HG02885 (cell line): ENCODE data around the gene GPR141.

ENCODE experiments used
- ATAC-seq: cut with Tn5 transposase; IDR thresholded peaks from one replicate; pipeline ENCODE4 v1.9.1; 2021; ENCODE audit warnings: mild to moderate bottlenecking; ENCODE audit not compliant: unreplicated experiment, poor library complexity

GPR141 gene

DNA sequence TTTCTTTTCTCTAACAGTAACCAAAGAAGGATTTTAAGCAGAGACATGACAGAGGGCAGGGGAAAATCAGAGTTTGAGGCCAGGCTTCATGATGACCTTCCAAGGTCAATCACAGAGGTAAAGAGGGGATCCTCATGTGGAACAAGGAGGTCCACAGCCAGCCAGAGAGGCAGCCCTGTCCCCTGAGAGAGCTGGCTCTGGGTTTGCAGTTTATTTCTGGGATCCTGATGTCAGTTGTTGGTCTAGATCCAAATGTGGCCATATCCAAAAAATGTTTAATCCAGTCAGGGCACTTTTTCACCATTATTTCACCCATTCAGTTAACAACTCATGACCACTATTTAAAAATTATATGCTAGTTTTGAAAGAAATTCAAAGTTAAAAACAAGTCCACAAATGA, 45.6 kb downstream of the GPR141 start:
- no peak for ATAC-seq

DNA sequence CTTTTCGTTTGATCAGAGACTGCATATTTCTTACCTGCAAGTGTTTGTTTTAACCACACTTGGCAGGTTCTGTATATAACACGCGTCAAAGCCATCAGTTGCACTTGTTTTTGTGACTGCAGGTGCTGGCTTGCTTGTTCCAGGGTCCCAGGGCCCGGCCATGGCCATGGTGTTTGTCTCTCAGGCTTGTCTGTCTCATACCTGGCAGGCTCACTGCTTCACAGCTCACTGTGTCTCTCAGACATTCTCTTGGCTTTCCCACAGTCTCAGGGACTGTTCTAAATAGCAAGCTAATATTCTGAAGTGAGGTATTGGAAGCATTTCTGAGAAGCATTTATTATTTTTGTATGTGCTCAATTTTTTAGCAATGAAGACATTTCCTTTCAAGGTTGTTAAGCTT, 46.9 kb downstream of the GPR141 start:
- no peak for ATAC-seq

DNA sequence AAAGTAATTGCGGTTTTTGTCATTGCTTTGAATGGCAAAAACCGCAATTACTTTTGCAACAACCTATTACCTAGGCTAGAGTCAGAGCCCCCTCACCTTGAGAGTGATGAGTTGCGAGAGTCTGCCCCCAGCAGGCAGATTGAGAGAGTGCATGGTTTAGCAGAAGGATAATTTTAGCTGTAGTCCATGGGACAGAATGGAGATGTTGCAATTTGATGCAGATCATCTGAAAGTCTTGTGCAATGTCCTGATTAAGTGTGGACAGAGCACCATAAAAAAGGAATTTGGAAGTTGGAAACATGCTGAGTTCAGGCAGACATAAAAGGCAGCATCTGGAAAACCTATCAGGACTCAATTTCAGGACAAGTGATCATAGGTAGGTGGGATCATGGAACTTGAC, 48.7 kb downstream of the GPR141 start:
- ATAC-seq: peak; percentile 81

DNA sequence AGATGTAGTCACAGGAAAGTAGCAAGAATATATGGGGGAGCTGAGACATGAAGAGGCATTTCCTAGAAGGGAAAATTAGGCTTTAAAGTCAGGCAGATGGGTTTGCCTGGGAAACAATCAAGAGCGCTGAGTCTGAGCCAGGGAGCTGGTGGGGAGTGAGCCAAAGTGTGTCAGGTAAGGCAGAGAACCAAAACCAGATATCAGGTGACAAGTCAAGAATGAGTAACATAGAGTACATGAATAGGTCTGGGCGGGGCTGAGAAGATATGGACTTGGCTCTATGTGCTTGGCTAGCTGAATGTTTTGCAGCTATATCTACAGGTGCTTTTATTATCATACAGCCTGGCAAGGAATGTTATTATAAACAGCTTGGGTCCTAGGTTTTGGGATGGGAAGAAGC, 49.3 kb downstream of the GPR141 start:
- ATAC-seq: no peak

DNA sequence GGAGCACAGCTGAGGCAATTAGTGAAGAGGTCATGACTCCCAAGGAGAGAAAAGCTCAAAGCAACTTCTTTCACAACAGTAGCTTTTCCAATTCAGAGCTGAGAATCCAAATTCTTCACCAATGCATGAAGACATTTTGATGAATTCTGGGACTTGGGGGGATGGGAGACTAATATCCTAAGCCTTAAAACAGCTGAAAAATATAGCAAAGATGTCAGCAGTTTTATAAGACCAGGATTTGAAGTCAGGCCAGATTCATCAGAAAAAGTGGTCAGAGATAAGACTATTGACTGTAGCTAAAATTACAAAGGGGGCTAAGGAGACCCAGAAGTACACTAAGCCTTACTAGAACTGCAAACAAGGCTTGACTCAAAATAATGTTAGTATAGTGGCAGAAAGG, 51.6 kb downstream of the GPR141 start:
- no peak for ATAC-seq

DNA sequence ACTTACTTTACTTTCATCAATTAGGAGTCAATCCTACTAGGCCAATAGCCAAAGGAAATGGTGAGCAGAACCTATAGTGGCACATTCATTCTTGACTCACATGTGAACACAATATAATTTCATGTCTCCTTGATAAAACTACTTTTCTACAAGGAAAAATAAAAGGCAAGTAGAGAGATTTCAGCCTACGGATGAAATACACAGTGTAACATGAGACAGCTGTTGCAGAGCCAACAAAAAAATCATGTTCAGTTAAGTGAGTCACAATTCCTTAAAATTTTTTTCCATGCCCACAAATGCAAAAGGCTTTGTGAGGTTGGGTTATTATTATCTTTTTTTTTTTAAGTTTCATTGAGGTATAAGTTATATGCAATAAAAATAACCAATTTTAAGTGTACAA, 54.8 kb downstream of the GPR141 start:
- no peak for ATAC-seq

DNA sequence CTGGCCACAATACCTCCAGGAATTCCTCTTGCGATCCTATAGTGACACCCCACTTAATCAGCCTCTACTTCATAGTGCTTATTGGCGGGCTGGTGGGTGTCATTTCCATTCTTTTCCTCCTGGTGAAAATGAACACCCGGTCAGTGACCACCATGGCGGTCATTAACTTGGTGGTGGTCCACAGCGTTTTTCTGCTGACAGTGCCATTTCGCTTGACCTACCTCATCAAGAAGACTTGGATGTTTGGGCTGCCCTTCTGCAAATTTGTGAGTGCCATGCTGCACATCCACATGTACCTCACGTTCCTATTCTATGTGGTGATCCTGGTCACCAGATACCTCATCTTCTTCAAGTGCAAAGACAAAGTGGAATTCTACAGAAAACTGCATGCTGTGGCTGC, 56.8 kb downstream of the GPR141 start:
- ATAC-seq: no peak

DNA sequence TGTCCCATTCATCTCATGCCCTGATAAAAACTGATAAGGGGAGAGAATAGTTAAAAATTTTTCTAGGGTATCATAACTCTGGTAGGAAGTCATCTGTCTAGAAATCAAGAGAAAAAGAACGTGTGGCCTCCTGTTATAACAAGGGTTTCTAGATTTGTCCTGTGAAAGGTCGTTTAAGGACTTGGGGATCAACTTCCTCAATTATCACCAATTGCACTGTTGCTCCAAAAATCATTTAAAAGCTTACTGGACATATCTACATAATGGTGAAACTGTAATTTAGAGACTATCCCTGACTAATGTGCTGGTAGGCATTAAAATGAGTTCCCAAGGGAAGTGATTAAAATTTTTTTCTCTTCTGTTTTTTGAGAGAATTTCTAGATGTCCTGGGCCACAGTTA, 58.2 kb downstream of the GPR141 start:
- ATAC-seq: no peak

DNA sequence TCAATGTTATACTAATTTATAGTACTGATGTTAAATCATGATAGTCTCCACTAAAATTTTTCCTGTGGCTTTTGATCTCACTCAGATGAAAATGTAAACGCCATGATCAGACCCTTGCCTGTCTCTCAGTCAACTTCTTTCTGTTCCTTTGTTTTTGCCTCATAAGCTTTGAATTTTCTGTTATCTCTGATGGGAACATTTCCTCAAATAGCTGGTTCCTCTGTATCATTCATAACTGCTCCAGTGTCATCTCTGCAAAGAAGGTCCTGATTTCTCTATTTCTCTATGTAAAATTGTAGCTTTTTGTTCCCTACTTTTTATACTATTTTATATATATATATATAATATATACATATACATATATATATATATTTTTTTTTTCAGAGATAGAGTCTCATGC, 67.5 kb downstream of the GPR141 start:
- no peak for ATAC-seq

DNA sequence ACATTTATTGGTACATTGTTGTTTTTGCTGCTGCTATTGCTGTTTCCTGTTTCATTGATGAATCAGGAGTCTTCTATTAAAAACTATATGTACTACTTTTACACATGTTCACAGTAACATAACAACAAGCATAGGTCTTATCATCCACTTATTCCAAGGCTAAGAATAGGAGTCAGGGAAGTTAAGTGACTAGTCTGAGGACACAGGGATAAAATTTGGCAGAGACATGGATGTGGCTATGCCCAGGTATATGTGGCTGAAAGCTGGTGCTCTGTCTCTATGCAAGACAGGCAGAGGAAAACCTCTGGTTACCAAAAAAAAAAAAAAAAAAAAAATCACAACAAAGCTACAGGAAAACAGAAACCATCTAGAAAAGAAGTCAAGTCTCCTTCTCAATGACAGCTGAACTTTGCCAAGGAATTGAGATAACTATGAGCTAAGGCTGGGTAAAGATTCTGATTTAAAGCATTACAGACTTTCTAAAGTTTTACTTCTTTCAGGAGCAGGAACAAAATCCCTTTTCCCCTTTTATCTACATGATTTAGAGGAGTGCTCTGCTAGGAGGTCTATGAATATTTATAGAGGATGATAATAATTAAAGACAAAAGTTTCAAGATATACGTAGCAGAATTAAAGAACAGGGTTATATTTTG, 70.0 kb downstream of the GPR141 start:
- no peak for ATAC-seq

DNA sequence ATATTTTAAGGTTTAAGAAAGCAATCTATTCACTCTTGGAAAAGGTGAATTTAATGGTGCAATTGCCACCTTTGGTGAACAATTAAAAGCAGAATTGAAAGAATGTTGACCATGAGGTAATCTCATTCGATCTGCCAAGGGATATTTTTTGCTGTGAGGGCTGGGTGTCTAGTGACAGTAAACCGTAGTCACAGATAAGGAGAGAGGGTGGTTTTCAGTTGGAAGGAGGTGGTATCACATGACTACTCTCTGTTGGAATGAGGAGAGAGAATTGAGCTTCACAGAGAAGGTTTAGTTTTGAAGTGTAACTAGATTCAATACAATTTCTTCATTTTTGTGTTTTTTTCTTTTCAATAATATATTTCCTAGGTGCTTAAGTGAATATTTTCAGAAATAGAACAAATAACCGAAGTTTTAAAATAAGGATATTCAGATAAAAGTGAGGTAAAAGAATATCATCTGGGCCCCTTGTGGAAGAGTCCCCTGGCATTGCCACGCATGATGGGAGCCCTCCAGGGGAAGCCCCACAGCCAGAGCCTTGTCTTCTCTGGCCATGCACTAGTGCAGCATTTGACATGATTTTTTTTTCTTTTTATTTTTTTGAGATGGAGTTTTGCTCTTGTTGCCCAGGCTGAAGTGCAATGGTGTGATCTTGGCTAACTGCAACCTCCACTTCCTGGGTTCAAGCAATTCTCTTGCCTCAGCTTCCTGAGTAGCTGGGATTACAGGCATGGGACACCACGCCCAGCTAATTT, 73.4 kb downstream of the GPR141 start:
- no peak for ATAC-seq

DNA sequence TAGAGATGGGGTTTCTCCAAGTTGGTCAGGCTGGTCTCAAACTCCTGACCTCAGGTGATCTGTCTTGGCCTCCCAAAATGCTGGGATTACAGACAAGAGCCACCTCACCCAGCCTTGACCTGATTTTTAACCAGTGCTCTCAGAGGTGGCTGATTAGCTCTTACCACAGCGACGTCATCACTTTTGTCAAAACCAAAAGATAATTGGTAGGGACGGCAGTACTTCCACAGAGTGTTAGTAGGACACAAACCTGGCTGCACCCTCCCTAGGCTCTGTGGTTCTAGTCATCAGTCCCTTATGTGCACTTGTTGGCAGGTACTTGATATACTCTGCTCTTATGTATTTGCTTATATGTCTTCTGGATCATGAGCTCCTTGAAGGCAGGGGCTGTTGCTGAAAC, 74.0 kb downstream of the GPR141 start:
- no peak for ATAC-seq

DNA sequence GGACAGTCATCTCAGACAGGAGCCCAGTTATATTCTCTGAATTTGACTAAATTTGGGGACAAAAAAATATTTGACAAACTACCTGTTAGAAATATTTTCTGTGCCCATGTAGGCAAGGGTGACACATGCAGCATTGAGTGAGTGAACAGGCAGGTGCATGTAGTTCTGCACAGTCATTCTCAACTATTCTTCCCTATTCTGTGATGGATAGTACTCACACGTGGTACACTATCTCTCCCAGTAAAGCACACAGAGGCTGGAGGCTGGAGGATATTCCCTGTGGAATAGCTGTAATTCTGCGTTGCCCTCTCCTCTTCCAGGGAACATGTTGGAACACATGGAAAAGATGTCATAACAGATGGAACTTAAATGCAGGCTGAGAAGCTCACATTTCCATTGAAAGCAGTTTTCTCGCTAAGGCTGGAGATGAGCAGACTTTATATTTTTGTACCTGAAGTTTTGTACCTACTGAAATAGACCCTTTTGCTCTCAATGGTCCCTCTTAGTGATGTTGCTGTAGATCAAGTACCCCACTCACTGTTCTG, 75.0 kb downstream of the GPR141 start:
- ATAC-seq: no peak

DNA sequence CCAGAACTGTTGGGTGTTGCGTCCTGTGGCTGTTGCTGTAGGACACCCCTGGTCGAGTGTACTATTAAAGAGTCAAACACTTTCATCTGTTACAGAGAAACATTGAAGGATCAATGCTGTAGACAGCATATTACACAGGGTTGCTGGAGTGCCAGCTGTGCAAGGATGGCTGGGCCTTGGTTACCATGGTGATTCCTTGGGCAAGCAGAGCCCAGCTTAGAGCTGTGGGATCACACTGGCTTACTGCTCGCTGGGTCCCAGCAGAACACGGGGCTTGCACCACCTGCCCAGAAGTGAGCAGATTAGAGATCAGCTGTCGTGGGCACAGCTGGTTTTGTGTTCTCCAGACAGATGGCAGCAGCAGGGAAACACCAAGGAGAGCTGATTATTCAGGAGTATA, 76.0 kb downstream of the GPR141 start:
- no peak for ATAC-seq

DNA sequence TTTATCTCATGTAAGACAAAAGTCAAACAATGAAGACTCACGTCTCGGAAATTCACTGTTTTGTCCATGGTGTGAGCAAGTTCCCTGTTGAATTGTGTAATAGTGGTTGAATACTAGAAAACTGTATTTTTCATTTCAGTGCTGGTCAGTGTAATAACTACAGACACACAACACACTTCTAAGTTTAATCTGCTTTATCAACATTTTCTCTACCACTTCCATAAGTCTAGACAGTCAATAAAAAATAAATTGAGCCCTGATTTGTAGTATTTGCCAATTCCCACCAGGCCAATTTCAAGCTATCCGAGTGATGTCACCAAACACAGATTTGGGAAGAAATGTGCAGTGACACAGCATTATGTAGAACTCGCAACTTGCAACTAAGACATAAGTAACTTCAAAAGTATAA, 81.9 kb downstream of the GPR141 start:
- ATAC-seq: no peak

DNA sequence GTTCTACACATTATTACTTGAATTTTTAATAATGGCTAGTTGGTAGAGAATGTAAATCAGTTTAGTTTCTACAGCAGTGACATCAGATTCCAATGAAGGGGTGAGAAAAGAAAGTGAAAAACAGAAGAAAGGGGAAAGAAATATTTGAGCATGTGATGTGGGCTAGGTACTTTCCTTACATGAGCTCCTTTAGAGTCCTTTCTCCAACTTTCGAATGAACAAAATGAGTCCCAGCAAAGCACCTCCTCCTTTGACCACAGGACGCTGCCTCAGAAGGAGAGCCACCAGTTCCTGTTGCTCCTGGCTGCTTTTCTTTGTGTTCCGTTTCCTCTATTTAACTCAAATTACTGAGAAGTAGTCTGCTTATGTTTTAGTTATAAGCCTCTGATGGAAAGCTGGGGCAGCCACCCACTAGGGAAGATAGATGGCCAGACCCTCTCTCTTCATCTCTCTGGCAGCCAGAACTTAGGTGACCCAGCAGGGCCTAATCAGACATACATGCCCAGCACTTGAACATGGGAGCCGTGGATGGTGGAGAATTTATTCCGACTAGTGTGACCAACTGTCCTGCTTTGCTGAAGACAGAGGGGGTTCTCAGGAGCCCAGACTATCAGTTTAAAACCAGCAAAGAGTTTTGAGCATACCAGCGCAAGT, 82.4 kb downstream of the GPR141 start:
- peak; percentile 92 for ATAC-seq

DNA sequence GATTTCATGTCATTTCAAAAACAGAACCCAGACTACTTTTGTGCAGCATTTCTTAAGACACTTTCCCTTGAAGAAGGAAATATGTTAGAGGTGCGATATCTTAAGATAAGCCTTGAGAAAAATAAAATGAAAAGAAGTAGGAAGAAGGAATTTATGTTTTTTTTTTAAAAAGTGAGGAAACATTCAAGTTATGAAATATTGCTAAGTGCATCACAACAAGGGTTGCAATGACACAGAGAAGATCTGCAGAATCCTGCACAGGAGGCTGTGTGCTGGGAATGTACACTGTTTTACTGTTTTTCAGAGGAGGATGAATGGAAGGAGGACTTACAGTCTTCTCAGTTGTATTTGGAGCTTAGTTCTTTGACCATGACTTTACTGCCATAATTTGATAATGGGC, 85.0 kb downstream of the GPR141 start:
- ATAC-seq: no peak

DNA sequence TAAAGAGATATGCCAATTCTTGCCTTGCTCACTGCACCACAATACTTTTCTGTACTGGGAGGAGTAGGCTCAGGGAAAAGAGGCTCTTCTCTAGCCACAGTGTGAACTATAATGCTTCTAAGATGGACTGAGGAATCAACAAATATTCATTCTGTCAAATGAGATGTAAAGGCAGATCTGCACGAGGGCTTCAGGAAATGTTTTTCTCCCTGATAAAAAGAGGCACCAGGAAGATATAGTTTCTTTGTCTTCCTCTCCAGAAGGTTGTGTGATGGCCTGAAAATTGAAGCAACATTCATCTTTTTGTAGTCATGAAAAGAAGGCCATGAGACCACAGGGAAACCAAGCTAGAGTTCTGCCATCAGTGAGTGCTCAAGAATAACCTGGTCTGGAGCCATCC, 85.7 kb downstream of the GPR141 start:
- no peak for ATAC-seq

DNA sequence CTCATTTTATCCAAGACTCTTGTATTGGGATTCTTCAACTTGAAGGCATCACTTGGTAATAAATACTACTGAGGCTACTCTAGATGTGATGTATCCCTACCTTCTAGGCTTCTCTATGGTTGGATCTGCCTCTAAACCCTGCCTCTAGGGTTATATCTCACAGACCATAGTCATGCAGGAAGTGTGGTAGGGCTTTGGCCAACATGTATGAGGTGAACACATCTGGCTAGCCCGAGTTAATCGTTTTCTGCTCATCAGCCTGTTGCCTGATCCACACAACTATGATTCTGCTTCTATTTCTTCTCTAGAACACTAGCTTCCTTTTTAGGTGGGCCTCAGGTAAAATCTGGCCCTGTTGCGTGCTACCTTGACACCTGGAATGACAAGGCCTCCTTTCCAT, 86.2 kb downstream of the GPR141 start:
- ATAC-seq: no peak

DNA sequence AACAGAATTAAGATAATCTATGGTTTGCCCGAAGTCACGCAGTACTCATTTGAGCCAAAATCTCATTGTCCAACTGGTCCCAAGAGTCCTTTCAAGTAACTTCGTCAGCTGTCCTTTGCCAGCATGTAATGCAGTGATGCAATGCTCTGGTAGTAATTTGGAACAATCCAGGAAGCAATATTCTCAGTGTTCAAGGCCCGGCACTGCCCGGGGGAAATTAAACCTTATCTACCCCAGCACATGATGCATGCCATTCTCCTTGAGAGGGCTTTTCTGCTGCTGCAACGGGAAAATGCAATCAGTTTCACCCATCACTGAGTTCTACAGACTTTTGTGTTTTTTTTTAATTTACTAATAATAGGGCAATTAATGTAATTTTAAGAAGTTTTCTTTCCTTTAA, 87.3 kb downstream of the GPR141 start:
- no peak for ATAC-seq

DNA sequence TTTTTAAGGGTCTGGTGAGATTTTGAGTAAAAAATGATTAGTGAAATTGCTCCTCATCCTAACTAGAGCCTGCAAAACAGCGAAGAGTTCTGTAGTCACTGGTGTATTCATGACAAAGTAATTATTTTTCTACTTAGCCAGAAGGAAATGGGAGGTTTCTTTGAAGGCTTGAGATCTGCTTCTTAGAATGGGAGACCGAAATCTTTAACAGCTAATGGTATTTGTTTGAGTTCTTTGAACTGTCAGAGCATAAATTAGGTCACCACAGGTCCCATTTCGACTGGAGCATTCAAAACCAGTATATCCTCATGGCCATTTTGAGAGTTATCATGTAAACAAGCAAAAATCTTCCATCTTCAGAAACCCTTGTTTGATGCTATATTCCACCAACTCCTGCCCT, 87.8 kb downstream of the GPR141 start:
- no peak for ATAC-seq
